Caco-2 (cell line): ENCODE measurements around the gene SLCO1C1. TPM values are rescaled to one million over a fixed set of nuclear protein-coding genes. Genes with fewer than 3 reads are reported as not detected.
"Not testable (repeated sequence)": the region's sequence is repeated elsewhere in the genome, so short reads cannot be mapped to it uniquely, and the experiment has no call there.

Source experiments
- BruUV-seq: library from RNA; stranded (reverse); fragments of 400-500 nt; replicated peaks from 2 replicates; lab custom pipeline; 2021; lab: Mats Ljungman, UMichigan
- CTCF ChIA-PET: fragments of 300-600 bp; sonication (Branson Sonifier 250); formaldehyde crosslinking; loops from one replicate; lab custom pipeline; 2022; ENCODE audit warnings: antibody characterized with exemption; lab: Charles Lee
- POLR2A ChIA-PET: fragments of 300-600 bp; sonication (Branson Sonifier 250); formaldehyde crosslinking; loops from one replicate; lab custom pipeline; 2022; ENCODE audit warnings: antibody characterized with exemption; lab: Charles Lee
- DNase-seq, 2 experiments: peaks; one replicate each; pipeline versions ENCODE4 v3.0.0 to v3.0.0-alpha.2; 2020 to 2022
- H3K27me3 ChIP-seq: replicated peaks from 2 replicates; pipeline ENCODE4 v1.6.0; 2011; ENCODE audit warnings: low read length; ENCODE audit not compliant: control insufficient read depth, insufficient read depth
- H3K36me3 ChIP-seq: 2 replicates; pipeline ENCODE4 v1.5.1; 2011; ENCODE audit warnings: low read length; ENCODE audit not compliant: control insufficient read depth, insufficient read depth
- H3K4me1 ChIP-seq: fragments of 250-450 bp; sonication (Bioruptor Pico); 2 replicates; pipeline ENCODE4 v1.5.1; 2020; ENCODE audit warnings: mild to moderate bottlenecking
- H3K4me3 ChIP-seq: 2 replicates; pipeline ENCODE4 v1.5.1; 2011; ENCODE audit warnings: low read depth, mild to moderate bottlenecking, control low read depth, low read length
- H3K9me3 ChIP-seq: fragments of 250-450 bp; sonication (Bioruptor Pico); 2 replicates; pipeline ENCODE4 v1.5.1; 2020; ENCODE audit warnings: mild to moderate bottlenecking, moderate library complexity
- H3K27ac Mint-ChIP-seq: one replicate; pipeline ENCODE4 v1.8.0; 2022; ENCODE audit warnings: mixed read lengths; ENCODE audit not compliant: unreplicated experiment
- H3K27me3 Mint-ChIP-seq: one replicate; pipeline ENCODE4 v1.8.0; 2022; ENCODE audit warnings: mixed read lengths; ENCODE audit not compliant: insufficient read depth, unreplicated experiment
- H3K36me3 Mint-ChIP-seq: one replicate; pipeline ENCODE4 v1.8.0; 2022; ENCODE audit warnings: mild to moderate bottlenecking, mixed read lengths; ENCODE audit not compliant: insufficient read depth, unreplicated experiment
- H3K4me1 Mint-ChIP-seq: one replicate; pipeline ENCODE4 v1.8.0; 2022; ENCODE audit warnings: low read depth, mixed read lengths; ENCODE audit not compliant: unreplicated experiment
- H3K4me3 Mint-ChIP-seq: one replicate; pipeline ENCODE4 v1.8.0; 2022; ENCODE audit warnings: mild to moderate bottlenecking, moderate library complexity, mixed read lengths; ENCODE audit not compliant: unreplicated experiment
- H3K9me3 Mint-ChIP-seq: one replicate; pipeline ENCODE4 v1.8.0; 2022; ENCODE audit warnings: mixed read lengths; ENCODE audit not compliant: unreplicated experiment
- CTCF ChIP-seq, 2 experiments: fragments of 200-600 bp in 1 of 2; IDR thresholded peaks; 1 replicate in 1 of 2; 2 replicates in 1 of 2; pipeline versions ENCODE4 v1.5.1 to v1.8.0; 2011 to 2022; ENCODE audit warnings: antibody characterized with exemption in 1 of 2, control low read depth in 1 of 2, inconsistent platforms in 1 of 2, low read depth in 1 of 2, low read length in 1 of 2, mild to moderate bottlenecking in 1 of 2, moderate library complexity in 1 of 2; ENCODE audit not compliant: insufficient read depth in 1 of 2, severe bottlenecking in 1 of 2, unreplicated experiment in 1 of 2
- intact Hi-C: fragments of 100-400 bp; cut with micrococcal nuclease; formaldehyde crosslinking; loops from one replicate; pipeline ENCODE4 v1.10.0; 2022; ENCODE audit not compliant: unreplicated experiment
- total RNA-seq: library from RNA; stranded (reverse); gene quantifications from 2 replicates; pipeline ENCODE4 v1.2.3, GENCODE V29; 2022

Gene SLCO1C1
- total RNA-seq, 1 experiment from 2014 or later: not detected

GRCh38 chr12:20777420-20777819 is 82.3 kb downstream of the SLCO1C1 start:
- H3K27ac Mint-ChIP-seq: no peak overlapping the region
- H3K36me3 Mint-ChIP-seq: no peaks in the 10 kb centered on the region
- no peaks in the 10 kb centered on the region for H3K9me3 ChIP-seq
- no peak overlapping the region for H3K4me3 ChIP-seq
- DNase-seq: no peak
- intact Hi-C loops: no loop called here
- no peaks in the 10 kb centered on the region for H3K27me3 ChIP-seq
- no peaks in the 10 kb centered on the region for H3K27me3 Mint-ChIP-seq
- no peak for TF ChIP-seq CTCF (IDR thresholded peaks at IDR 0.05; ENCODE audit: insufficient read depth in 1 of 2, low read depth in 1 of 2, low read length in 1 of 2, severe bottlenecking in 1 of 2, unreplicated experiment in 1 of 2)
- H3K4me1 Mint-ChIP-seq: no peaks in the 10 kb centered on the region
- H3K4me3 Mint-ChIP-seq: no peak overlapping the region
- no peaks in the 10 kb centered on the region for H3K4me1 ChIP-seq
- ChIA-PET POLR2A (no interaction called here), CTCF (no interaction called here)
- H3K36me3 ChIP-seq: no peaks in the 10 kb centered on the region
- peaks cover 22% of the 10 kb centered on the region for H3K9me3 Mint-ChIP-seq
- no TSS peak for BruUV-seq

- Mint-ChIP-seq H3K27me3 (no peaks in the 10 kb centered on the region), H3K4me3 (no peak overlapping the region), H3K4me1 (no peaks in the 10 kb centered on the region), H3K36me3 (no peaks in the 10 kb centered on the region), H3K9me3 (peaks cover 22% of the 10 kb centered on the region), H3K27ac (no peak overlapping the region)
- Histone ChIP-seq H3K27me3 (no peaks in the 10 kb centered on the region), H3K4me1 (no peaks in the 10 kb centered on the region), H3K4me3 (no peak overlapping the region), H3K36me3 (no peaks in the 10 kb centered on the region), H3K9me3 (no peaks in the 10 kb centered on the region)
- DNase-seq: no peak
- BruUV-seq: no TSS peak
- CTCF ChIA-PET: no interaction called here
- POLR2A ChIA-PET: no interaction called here
- no peak for TF ChIP-seq CTCF (IDR thresholded peaks at IDR 0.05; ENCODE audit: insufficient read depth in 1 of 2, low read depth in 1 of 2, low read length in 1 of 2, severe bottlenecking in 1 of 2, unreplicated experiment in 1 of 2)
- intact Hi-C loops: no loop called here
These were observed 83.8 kb downstream of the SLCO1C1 start for GRCh38 chr12:20778969-20779368.

GRCh38 chr12:20779971-20780370 is 84.8 kb downstream of the SLCO1C1 start:
- intact Hi-C loops, H3K27me3 Mint-ChIP-seq, H3K27ac Mint-ChIP-seq, H3K9me3 ChIP-seq, H3K27me3 ChIP-seq, H3K36me3 ChIP-seq, H3K4me1 ChIP-seq, BruUV-seq, H3K4me3 Mint-ChIP-seq, H3K4me1 Mint-ChIP-seq, POLR2A ChIA-PET, DNase-seq, CTCF ChIA-PET, H3K36me3 Mint-ChIP-seq, H3K4me3 ChIP-seq: not testable (repeated sequence)
- peaks cover 22% of the 10 kb centered on the region for H3K9me3 Mint-ChIP-seq

GRCh38 chr12:20783796-20784357 is 88.7 kb downstream of the SLCO1C1 start:
- CTCF ChIA-PET, H3K27ac Mint-ChIP-seq, H3K4me1 Mint-ChIP-seq, H3K36me3 Mint-ChIP-seq, H3K27me3 ChIP-seq, H3K4me3 Mint-ChIP-seq, H3K9me3 ChIP-seq, intact Hi-C loops, H3K4me3 ChIP-seq, DNase-seq, H3K27me3 Mint-ChIP-seq, H3K36me3 ChIP-seq, H3K4me1 ChIP-seq, BruUV-seq, POLR2A ChIA-PET: not testable (repeated sequence)
- H3K9me3 Mint-ChIP-seq: peaks cover 46% of the 10 kb centered on the region
